Measurements from ENCODE around the gene PCDHGB4. TPM values are rescaled to one million over a fixed set of nuclear protein-coding genes. Genes with fewer than 3 reads are reported as not detected.
"Not testable (repeated sequence)": the region's sequence is repeated elsewhere in the genome, so short reads cannot be mapped to it uniquely, and the experiment has no call there.

The PCDHGB4 gene
- total and polyA plus RNA-seq, 2 donors from 2014 or later, result 1.0 to 6.1 TPM

GRCh38 chr5:141407790-141408505 lies 20.4 kb downstream of the PCDHGB4 start, which contains the start of gene PCDHGB6:
Gene PCDHGB6 (plus strand): TSS chr5:141408021. CDS start chr5:141408203, 182 bp downstream.
- H3K27me3 ChIP-seq (ENCODE audit: control insufficient read depth, insufficient read depth, low read length); H3K36me3 ChIP-seq (ENCODE audit: control insufficient read depth in 2 of 3, insufficient read depth in 3 of 3, low read length in 3 of 3); intact Hi-C loops (cut with DNase I); H3K27ac ChIP-seq (ENCODE audit: low read depth in 2 of 2, low read length in 2 of 2); H3K9ac ChIP-seq (ENCODE audit: low read length in 3 of 3); FAIRE-seq; H3K4me3 ChIP-seq (ENCODE audit: low read length in 3 of 3); H3K4me1 ChIP-seq (ENCODE audit: control insufficient read depth in 2 of 3, insufficient read depth in 2 of 3, low read depth in 1 of 3, low read length in 3 of 3): not testable (repeated sequence)
- DNase-seq, result peak in 3 of 5 donors; percentile 55 to 61 (median 57)
- TF ChIP-seq CTCF (IDR thresholded peaks at IDR 0.05; ENCODE audit: borderline replicate concordance, extremely low read depth, insufficient read depth), result peak; percentile 27
- peaks cover 3 to 61% (median 22%) of the 10 kb centered on the region in 3 donors for H3K9me3 ChIP-seq (ENCODE audit: control insufficient read depth in 2 of 3, insufficient read depth in 1 of 3, low read length in 3 of 3)

- intact Hi-C loops (cut with DNase I), result no loop called here
- peaks cover 0 to 59% (median 27%) of the 10 kb centered on the region in 3 donors for H3K9me3 ChIP-seq (ENCODE audit: control insufficient read depth in 2 of 3, insufficient read depth in 1 of 3, low read length in 3 of 3)
- H3K36me3 ChIP-seq (ENCODE audit: control insufficient read depth in 2 of 3, insufficient read depth in 3 of 3, low read length in 3 of 3), result no peaks in the 10 kb centered on the region
- TF ChIP-seq CTCF (IDR thresholded peaks at IDR 0.05; ENCODE audit: borderline replicate concordance, extremely low read depth, insufficient read depth), result no peak
- H3K4me1 ChIP-seq (ENCODE audit: control insufficient read depth in 2 of 3, insufficient read depth in 2 of 3, low read depth in 1 of 3, low read length in 3 of 3), result no peaks in the 10 kb centered on the region
- H3K27ac ChIP-seq (ENCODE audit: low read depth in 2 of 2, low read length in 2 of 2), result no peak overlapping the region
- H3K4me3 ChIP-seq (ENCODE audit: low read length in 3 of 3), result no peak overlapping the region
- H3K27me3 ChIP-seq (ENCODE audit: control insufficient read depth, insufficient read depth, low read length), result no peaks in the 10 kb centered on the region
- FAIRE-seq, result no peak
- DNase-seq, result no peak
- no peak overlapping the region for H3K9ac ChIP-seq (ENCODE audit: low read length in 3 of 3)
Measured at GRCh38 chr5:141409598-141410306, 22.3 kb downstream of the PCDHGB4 start.

- peaks cover 1 to 50% (median 25%) of the 10 kb centered on the region in 3 donors for H3K9me3 ChIP-seq (ENCODE audit: control insufficient read depth in 2 of 3, insufficient read depth in 1 of 3, low read length in 3 of 3)
- H3K36me3 ChIP-seq (ENCODE audit: control insufficient read depth in 2 of 3, insufficient read depth in 3 of 3, low read length in 3 of 3), result no peaks in the 10 kb centered on the region
- no peaks in the 10 kb centered on the region for H3K27me3 ChIP-seq (ENCODE audit: control insufficient read depth, insufficient read depth, low read length)
- H3K4me1 ChIP-seq (ENCODE audit: control insufficient read depth in 2 of 3, insufficient read depth in 2 of 3, low read depth in 1 of 3, low read length in 3 of 3), result no peaks in the 10 kb centered on the region
- intact Hi-C loops (cut with DNase I), result no loop called here
- no peak overlapping the region for H3K27ac ChIP-seq (ENCODE audit: low read depth in 2 of 2, low read length in 2 of 2)
- H3K9ac ChIP-seq (ENCODE audit: low read length in 3 of 3), result no peak overlapping the region
- H3K4me3 ChIP-seq (ENCODE audit: low read length in 3 of 3), result no peak overlapping the region
- TF ChIP-seq CTCF (IDR thresholded peaks at IDR 0.05; ENCODE audit: borderline replicate concordance, extremely low read depth, insufficient read depth), result no peak
- DNase-seq (no peak), FAIRE-seq (no peak)
Measured at GRCh38 chr5:141411575-141411974, 24.1 kb downstream of the PCDHGB4 start.

All from kidney (tissue), 14 donors.